GM18498 (cell line): ENCODE data around the gene OAS2.

Experiments
- ATAC-seq: cut with Tn5 transposase; IDR thresholded peaks from one replicate; pipeline ENCODE4 v1.9.1; 2021; ENCODE audit warnings: mild to moderate bottlenecking, moderate library complexity; ENCODE audit not compliant: unreplicated experiment

The OAS2 gene

DNA sequence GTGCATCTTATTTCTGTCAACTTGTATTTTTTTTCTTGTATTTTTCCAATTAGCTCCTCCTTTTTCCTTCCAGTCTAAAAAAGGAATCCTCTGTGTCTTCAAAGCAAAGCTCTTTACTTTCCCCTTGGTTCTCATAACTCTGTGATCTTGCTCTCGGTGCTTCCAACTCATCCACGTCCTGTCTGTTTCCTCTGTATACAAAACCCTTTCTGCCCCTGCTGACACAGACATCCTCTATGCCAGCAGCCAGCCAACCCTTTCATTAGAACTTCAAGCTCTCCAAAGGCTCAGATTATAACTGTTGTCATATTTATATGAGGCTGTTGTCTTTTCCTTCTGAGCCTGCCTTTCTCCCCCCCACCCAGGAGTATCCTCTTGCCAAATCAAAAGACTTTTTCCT, 32.4 kb downstream of the OAS2 start:
- no peak for ATAC-seq

DNA sequence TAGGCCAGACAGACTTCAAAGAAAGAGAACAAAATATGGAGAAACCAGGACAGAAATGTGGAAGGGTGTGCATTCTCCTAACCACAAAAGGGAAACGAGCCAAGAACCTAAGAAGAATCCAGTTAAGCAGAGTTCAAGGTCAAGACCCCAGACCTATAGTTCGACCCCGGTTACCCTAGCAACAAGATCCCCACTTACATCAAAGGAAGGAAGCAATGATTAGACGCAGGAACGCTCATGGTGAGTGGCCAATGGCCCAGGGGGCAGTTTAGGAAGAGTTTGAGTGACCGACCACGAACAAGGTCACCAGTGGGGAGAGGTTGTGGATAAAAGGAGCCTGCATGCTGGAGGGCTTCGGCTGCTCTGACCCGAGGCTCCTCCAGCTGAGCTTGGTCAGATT, 36.2 kb downstream of the OAS2 start:
- ATAC-seq = no peak

GRCh38 chr12:113016796-113017195, 38.5 kb downstream of the OAS2 start:
- ATAC-seq = no peak

GRCh38 chr12:113019025-113019424, 40.7 kb downstream of the OAS2 start:
- ATAC-seq = no peak

DNA sequence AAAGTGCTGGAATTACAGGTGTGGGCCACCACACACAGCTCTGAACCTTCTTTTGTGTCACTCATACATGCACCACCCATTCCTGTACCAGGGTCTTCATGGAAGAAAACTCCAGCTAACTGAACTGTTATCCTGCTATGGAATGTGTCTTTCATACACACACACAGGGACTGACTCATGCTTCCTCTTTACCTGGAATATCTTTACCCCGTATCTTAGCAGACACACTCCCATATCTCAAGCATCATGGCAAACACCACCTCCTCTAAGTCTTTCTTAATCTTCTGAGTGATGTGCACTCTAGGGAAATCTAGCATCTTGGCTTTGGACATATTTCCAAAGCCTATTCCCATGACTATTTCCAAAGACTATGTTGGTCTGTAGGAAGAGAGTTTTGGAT, 43.2 kb downstream of the OAS2 start:
- ATAC-seq = no peak

DNA sequence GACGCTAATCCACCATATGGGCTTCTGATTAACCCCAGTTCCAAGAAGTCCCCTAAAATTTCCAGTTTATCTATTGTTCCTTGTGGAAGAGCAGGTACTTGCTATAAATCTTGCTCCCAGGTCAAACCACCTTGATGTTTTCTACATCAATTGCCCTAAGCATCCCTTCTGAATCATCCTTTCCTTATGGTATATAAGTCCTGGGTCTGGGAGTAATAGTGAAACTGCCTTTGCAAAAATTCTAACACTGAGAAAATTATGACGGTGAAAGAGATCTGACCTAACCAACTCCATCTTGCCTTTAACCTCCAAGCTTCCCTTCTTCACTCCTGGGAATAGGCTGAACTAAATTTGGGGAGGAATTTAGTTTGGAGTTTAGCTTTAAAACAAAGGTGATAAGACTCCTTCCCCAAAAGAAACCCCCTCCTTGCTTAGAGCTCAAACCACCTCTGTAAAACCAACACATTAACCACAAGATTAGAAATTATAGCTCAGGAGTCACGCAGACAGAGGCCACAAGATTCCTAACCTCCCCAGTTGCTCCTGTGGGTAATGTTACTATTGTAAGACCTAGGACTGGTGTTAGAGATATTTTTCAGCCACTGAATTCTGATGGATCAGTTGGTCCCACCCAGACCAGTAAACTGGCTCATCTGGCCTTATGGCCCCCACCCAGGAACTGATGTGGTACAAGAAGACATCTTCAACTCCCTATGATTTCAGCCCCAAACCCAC, 44.4 kb downstream of the OAS2 start:
- ATAC-seq = no peak

DNA sequence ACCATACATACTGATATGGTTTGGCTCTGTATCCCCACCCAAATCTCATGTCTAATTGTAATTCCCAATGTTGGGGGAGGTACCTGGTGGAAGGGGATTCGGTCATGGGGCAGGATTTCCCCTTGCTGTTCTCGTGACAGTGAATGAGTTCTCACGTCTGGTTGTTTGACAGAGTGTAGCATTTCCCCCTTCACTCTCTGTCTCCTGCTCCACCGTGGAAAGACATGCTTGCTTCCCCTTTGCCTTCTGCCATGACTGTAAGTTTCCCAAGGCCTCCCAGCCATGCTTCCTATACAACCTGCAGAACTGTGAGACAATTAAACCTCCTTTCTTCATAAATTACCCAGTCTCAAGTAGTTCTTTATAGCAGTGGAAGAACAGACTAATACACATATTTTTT, 49.4 kb downstream of the OAS2 start:
- no peak for ATAC-seq

DNA sequence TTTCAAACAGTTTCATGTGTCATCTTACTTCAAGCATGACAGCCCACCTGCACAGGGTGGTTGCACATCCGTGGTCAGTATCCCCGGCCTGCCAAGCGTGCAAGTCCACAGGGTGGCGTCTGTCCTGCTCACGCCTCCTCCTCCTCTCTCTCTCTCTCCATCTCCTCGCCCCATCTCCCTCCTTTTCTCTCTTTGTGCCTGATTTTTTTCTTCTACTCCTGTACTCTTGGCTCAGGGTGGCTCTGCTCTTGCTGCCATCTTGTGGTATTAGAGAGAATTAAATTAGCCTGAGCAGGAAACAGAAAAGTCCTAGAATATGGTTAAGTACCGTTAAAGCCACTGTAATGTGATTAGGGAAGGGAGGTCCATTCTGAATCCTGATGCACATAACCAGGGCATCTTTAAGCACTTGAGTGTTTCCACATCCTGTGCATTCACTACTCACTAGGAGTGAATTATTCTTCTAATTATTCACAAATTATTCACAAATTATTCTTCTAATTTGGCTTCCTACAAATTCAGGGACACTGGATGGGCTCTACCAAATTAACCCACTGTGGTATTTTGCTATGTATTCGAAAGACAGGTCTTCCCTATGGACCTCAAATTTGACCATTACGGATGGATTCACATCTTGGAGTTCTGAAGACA, 52.7 kb downstream of the OAS2 start:
- ATAC-seq = no peak

- no peak for ATAC-seq
Measured at GRCh38 chr12:113039911-113040445, 61.7 kb downstream of the OAS2 start.

GRCh38 chr12:113040722-113041171, 62.4 kb downstream of the OAS2 start:
- no peak for ATAC-seq

DNA sequence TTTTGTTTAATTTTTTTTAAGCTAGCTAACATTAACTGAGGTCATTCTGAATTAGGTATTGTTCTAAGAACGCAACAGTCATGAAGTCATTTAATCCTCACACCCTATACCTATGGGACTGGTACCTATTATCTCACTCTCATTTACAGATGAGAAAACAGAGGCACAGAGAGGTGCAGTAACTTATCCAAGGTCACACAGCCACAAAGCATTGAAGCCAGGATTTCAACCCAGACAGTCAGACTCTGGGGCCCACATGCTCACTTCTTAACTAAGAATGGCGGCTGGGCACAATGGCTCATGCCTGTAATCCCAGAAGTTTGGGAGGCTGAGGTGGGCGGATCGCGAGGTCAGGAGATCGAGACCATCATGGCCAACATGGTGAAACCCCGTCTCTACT, 63.2 kb downstream of the OAS2 start:
- ATAC-seq = no peak

DNA sequence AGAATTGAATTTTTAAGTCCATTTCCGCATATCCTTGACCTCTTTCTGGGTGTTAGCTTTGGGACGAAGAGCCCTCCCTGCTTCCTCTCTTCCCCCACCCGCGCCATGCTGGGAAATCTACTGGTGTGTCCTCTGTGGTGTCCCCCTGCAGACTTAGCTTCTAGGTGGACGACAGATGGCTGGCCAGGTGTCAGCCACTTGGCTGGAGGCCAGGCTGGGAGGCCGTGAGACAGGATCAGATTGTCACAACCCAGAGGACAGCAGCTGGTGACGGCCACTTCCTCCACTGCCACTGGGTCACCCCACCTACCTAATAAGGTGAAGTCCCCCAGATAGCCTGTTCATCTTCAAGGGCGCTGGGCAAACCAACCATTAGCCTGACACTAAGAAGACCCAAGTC, 64.9 kb downstream of the OAS2 start:
- ATAC-seq = no peak

GRCh38 chr12:113044516-113044915, 66.2 kb downstream of the OAS2 start:
- ATAC-seq = no peak

- no peak for ATAC-seq
Measured at GRCh38 chr12:113048716-113049127, 70.4 kb downstream of the OAS2 start.

DNA sequence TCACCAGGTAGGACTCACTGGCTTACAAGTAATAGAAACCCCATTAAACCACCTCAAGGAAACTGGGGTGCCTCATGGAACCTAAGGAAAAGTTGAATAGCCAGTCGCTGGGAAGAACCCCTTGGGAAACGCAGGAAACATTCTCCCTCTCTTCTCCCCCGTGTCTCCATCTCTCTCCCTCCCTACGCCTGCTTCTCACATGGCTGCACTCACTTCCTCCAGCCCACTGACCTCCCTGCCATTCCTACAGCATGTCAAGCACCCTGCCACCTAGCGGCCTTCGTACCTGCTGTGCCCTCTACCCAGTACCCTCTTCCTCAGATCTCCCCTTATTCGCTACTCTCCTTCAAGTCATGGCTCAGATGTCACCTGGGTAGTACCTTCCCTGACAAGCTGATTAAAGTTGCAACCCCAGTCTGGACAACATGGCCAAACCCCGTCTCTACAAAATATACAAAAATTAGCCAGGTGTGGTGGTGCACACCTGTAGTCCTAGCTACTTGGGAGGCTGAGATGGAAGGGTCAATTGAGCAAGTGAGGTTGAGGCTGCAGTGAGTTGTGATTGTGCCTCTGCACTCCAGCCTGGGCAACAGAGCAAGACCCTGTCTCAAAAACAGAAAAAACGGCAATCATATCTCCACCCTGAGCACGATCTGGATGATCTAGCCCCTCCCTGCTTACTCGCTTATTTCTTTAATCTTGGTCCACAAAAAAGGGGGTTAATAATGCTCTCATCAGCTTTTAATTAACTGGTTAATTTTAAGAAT, 71.8 kb downstream of the OAS2 start:
- ATAC-seq = no peak

DNA sequence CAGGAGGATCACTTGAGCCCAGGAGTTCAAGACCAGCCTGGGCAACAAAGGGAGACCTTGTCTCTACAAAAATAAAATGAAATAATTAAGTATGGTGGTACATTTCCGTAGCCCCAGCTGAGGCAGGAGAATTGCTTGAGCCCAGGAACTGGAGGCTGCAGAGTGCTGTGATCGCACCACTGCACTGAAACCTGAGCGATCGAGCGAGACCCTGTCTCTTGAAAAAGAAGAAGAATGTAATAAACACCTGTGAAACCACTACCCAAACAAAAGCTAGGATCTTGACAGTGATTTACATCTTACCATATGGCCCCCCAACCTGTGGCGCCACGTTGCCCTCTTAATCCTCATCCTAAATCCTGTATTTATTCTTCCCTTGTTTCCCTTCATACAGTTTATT, 72.5 kb downstream of the OAS2 start:
- no peak for ATAC-seq

DNA sequence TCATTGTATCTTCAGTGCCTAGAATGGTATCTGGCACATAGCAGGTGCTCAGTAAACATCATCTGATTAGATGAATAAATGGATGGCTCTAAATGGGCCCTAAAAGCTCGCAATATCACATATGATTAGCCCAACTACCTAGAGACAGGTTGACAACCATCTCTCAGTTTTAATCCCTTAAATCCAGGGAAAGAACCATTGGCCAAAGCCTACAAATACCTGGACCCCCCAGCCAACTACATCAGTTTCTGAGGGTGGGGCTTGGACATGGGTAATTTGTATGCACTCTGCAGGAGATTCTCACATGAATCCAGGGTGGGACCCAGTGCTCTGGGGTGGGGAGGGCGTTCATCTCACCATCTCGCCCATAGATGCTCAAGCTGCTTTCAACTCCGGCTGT, 73.4 kb downstream of the OAS2 start:
- no peak for ATAC-seq

DNA sequence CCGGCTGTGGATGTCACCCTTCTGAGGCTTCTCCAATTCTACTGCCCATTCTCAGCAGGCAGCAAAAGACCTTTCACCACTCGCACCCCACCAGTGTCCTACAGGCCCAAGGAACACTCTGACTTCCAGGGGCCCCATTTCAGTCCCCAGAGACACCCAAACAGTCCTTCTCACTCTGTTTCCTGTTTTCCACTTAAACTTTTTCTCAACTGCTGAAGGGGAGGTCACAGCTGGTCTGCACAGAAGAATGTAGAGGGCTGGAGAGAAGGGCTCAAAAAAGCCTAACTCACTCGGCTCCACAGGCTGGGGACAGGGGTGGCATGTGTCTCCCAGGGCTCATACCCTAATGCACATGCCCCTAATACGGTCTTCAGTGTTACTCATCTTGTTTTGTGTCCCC, 74.0 kb downstream of the OAS2 start:
- ATAC-seq = no peak

- no peak for ATAC-seq
Measured at GRCh38 chr12:113054948-113055486, 76.7 kb downstream of the OAS2 start.

GRCh38 chr12:113055594-113056380, 77.5 kb downstream of the OAS2 start:
- no peak for ATAC-seq

- ATAC-seq = no peak
Measured at GRCh38 chr12:113056381-113056630, 78.0 kb downstream of the OAS2 start.
